DMS114 treated with DMSO at 0.1 percent for 48 hours (cell line): Measurements from ENCODE around the gene FAM98A.

ENCODE experiments used
- DNase-seq: peaks from one replicate; lab custom pipeline; 2025; ENCODE audit not compliant: unreplicated experiment; lab: John Stamatoyannopoulos, UW

FAM98A gene

DNA sequence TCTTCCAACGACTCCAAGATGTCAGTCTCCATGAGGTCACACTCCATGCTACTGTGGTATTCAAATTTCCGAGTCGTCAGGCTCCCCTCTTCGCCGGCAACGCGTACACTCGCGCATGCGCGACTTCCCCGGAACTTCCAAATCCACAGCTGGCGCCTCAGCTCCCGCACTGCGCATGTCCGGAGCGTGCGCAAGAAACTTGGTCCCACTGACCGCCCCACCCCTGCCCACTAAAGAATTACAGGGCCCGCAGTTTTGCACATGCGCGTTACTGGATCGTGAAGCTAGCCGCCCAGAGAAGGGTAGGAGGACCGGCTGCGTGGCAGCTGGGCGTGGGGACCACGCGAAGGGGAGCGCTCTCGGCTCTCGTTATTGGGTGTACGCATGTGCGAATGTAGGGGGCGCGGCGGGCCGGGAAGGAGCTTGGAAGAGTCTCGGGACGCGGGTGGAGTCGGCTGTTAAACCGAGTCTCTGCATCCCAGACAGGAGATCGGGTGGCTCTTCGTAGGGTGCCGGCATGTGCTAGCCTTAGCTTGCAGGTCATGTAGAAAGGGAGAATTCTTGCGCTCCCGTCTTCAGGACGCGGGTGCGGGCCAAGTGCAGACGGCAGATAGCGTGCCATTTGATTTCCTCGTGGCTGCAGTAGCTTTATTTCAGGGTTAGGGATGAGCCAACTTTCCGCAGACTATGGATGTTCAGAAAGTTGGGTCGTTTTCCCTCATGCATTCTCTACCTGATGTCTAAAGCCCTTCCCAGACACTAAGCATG, at the start of gene FAM98A:
Gene FAM98A, minus strand, starts transcription at position 125 of the 768 bp plus-strand sequence. Its CDS starts 78 bp downstream, at position 47.
- peak; percentile 95 for DNase-seq

DNA sequence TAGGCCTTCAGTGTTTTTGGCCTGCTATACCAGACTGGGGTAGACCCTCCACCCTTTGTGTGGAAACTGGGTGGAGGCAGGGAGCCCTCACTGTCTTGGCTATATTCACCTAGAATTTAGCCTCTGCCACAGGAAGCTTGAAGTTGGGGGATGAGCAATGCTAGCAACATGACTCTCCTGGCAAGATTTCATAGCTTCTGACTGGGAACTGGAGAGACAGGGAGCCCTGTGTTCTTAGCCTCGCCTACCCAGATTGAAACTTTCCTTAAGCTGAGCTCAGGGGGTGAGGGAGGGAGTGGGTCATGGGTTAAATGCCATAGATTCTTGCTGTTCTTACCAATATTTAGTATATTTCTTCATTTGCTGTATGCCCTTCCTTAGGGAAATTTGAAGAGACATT, 46.8 kb upstream of the FAM98A start:
- DNase-seq, result no peak

DNA sequence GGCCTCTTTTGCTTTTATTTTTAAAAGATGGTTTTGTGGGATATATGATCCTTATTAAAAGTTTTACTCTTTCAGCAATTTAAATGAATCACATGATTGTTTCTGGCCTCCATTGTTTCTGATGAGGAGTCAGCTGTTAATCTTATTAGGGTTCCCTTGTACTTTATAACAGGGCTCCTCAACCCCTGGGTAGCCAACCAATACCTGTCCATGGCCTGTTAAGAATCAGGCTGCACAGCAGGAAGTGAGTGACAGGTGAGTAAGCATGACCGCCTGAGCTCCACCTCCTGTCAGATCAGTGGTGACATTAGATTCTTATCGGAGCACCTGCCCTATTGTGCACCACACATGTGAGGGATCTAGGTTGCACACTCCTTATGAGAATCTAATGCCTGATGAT, 45.1 kb upstream of the FAM98A start:
- DNase-seq, result no peak

DNA sequence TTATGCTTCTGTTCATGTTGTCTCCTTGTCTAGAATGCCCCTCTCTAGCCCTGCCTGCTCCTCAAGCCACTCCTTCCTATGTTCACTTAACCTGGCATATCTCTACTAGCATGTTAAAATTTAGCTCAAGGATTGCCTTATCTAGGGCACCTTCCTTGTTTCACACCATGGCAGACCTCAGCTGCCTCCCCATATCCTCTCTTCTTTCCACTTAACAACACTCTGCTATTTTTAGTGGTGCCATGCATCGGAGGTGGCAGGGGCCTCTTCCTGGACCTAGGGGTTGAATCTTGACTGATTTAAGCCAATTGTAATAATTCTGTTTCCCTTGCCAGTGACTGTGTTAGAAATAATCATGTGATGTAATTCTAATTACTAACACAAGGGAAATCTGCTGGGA, 36.9 kb upstream of the FAM98A start:
- no peak for DNase-seq

DNA sequence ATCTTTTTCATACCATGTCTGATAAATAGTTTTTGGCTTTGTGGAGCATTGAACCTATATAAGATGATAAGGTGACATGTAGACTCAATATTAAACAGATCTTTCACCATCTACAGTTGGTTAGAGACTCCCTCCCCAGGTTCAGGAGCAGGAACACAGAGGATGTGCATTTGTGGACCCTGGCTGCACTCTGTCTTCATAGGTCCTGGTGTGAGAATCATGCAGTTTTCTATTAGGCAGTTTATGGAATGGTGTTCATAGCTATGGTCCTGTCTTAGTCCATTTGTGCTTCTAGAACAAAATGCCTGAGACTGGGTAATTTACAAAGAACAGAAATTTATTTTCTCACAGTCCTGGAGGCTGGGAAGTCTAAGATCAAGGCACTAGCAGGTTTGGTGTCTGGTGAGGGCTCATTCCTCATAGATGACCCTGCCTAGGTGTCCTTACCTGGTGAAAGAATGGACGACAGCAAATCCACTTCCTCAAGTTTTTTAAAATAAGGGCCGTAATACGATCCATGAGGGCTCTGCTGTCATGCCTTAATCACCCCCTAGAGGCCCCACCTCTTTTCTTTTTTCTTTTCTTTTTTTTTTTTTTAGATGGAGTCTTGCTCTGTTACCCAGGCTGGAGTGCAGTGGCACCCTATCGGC, 35.3 kb upstream of the FAM98A start:
- DNase-seq, result no peak

DNA sequence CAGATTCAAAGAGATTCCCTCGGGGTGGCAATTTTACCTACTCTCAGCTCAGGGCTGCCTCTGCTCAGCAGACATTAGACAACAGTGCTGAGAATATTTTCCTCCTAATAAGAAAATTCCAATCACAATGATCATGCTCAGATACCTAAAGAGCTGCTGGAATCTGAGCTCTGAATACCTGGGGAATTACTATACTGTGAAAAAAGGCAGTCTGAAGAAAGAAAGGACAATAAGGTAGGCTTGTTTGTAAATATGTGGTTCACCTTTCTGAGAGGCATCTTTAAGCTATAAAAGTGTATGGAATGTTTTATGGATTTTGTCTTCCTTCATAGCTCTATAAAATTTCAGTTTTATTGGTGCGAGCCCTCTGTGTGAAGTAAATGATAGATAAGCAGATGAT, 34.2 kb upstream of the FAM98A start:
- no peak for DNase-seq

DNA sequence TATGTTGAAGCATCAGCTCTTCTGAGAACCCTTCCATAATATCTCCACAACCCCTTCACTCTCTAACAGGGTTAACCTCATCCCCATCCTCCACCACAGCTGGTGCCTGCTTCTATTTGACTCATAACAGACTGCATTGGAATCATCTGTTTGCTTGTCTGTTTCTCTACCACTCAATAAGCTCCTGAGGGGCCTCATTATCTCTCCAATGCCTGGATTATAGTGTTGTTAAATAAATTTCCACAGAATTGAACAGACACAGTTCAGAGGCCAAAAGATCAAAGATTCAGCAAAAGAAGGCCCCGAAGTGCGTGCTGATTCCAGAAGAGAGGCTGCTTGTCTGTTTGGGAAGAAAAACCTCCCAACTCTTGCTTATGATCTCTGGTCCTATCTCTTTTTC, 33.7 kb upstream of the FAM98A start:
- DNase-seq, result no peak

DNA sequence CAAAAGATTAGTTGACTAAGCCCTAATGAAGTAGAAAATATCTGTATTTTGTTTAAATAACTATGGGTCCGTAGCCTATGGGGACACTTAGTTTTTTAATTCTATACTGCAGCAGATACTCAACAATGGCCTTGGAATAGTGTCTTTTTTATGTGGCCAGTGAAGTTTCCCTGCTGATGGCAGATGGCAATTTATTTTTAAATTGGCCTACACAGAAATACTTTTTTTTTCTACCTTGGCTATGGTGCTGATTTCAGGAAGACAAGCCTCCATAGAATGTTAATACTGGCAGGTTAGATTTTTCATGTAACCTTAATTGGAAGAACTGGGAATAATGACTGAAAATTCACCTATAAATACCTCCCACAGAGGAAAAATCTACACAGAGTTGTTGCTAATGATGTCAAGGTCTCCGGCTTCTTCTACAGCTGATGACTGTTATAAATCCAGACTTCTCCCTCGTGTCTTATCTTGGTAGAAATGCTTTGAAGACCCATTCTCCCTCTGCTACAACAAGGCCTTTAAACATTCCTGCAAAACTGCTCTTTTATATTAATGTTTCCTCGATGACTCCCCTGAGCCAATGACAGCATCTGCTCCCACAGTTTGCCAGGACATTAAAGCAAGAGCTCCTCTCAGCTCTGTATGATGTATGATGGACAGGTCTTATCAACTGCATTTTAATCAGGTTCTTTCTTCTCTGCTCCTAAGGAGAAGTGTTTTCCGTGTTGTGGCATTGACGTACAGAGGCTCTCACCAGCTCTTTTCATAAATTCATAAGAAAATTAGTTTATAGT, 29.1 kb upstream of the FAM98A start:
- DNase-seq, result no peak

DNA sequence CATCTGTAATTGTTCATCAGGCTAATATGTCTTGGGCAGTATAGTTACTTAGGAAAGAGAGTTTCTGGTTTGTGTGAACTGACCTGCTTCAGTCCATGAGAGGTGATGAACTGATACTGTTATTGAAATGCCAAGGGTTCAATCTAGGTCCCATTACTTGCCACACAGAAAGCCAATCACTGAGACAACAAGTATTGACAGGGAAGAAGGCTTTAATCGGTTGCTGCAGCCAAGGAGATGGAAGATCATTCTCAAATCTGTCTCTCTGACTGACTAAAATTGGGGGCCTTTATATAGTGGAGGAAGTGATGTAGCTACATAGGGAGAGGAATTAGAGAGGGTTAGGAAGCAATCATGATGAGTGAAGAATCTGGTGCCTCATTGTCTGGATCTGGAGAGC, 19.9 kb upstream of the FAM98A start:
- no peak for DNase-seq

DNA sequence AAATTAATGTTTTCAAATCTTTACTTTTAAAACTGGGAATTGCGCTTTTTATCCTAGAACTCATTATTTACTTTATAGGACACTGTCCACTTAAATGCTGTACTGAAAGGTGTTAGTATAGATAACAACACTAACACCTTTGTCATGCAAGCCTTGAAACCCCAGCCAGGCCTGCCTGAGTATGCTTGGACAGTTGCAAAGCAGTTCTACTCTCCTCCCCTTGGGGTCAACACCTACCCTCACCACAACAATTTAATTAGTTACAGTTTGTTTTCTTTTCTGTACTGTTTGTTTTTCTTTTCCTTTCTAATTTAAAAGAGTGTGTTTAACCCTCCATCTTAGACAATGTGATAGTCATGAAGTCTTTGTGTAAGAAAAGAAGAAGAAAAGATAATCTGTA, 18.9 kb upstream of the FAM98A start:
- no peak for DNase-seq

DNA sequence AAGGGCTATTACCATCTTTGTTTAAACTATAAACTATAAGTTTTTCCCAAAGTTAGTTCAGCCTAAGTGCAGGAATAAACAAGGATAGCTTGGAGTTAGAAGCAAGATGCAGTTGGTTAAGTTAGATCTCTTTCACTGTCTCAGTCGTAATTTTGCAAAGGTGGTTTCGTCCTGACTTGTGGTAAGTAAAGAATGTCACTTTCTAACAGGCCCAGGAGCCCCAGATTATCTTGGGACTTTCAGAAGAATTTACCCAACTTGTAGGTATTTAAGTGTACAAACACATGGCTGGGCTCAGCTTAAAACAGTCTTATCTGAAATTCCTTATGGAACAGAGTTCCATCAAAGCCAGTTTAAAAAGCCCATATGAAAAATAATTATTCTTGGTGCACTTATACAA, 18.3 kb upstream of the FAM98A start:
- DNase-seq, result no peak

DNA sequence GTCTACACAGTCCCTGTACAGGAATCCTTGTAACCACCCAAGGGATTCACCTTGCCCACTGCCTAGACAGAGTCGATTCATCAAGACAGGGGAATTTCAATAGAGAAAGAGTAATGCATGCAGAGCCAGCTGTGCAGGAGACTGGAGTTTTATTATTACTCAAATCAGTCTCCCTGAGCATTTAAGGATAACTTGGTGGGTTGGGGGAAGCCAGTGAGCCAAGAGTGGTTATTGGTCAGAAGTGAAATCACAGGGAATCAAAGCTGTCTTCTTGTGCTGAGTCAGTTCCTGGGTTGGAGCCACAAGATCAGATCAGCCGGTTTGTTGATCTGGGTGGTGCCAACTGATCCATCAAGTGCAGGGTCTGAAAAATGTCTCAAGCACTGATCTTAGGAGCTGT, 17.8 kb upstream of the FAM98A start:
- DNase-seq, result no peak

DNA sequence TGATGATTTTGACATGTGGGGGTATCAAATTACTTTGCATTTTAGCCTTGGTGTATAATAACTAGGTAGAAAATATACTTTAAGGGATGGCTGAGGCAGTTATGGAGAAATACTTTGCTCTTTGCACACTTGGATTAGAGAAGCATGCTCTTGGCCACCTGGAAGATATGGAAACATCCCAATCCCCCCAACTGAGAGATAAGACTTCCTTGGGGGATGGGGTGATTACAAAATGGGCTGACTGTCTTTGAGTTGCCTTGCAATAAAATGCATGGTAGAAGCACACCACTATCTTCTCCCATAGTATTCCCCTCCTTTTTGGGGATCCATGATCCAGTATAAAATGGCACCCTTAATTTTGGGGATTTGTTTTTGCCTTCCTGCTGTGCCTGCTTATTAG, 15.1 kb upstream of the FAM98A start:
- no peak for DNase-seq

DNA sequence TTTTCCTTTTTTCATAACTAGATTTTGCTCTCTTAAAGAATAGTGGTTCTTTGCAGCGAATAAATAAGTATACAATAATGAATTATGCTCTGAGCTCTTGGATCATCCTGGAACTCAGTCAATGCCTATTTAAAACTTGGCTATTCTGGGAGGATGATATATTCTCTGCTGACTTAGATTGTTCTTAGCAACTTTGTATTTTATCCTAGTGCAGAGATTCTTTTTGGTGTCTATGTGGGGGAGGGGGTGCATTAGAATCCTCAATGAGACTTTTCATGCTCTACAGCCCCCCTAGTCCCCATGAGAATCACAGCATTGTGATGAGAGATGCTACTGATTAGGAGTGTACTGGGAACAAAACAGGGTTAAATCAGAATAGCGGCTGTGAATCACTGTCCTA, 8.8 kb upstream of the FAM98A start:
- DNase-seq, result no peak

DNA sequence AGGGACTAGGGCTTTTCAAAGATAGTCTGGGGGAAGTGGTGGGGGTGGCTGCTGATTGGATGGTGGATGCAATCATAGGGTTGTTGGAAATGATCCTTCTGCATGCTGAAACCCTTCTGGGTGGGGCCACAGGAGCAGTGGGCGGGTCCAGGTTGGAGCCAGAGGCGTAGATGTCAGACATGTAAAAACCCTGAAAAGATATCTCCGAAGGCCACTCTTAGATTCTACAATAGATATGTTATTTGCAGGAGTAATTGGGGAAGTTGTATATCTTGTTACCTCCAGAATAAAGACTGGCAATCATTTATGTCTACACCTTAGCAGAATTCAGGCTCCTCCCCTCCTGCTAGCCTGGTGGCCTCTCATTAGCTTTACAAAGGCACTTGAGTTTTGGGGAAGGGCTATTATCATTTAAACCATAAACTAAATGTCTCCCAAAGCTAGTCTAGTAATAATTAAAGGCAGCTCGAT, 8.2 kb upstream of the FAM98A start:
- DNase-seq, result no peak

DNA sequence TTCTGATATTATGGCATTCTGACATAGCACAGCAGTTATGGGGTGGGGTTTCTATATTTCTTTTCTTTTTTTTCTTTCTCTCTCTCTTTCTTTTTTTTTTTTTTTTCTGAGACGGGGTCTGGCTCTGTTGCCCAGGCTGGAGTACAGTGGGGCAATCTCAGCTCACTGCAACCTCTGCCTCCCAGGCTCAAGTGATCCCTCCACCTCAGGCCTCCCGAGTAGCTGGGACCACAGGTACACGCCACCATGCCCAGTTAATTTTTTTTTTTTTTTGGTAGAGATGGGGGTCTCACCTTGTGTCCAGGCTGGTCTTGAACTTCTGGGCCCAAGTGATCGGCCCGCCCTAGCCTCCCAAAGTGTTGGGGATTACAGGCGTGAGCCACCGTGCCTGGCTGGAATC, 7.5 kb upstream of the FAM98A start:
- DNase-seq, result no peak

DNA sequence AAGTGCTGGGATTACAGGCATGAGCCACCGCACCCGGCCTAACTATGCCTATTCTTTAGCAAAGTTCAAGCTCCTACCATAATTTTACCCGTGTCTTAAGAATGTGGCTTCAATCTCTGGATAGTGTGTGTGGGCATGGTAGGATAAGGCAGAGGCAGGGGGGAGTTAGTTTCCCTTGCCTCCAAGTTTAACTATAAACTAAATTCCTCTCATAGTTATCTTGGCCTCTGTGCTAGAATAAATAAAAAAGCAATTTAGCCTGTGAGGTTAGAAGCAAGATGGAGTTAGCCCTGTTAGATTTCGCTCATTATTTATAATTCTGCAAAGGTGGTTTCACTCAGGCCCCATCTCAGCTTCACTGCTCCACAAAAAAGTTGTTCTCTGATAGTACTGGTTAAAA, 7.0 kb upstream of the FAM98A start:
- DNase-seq, result no peak

DNA sequence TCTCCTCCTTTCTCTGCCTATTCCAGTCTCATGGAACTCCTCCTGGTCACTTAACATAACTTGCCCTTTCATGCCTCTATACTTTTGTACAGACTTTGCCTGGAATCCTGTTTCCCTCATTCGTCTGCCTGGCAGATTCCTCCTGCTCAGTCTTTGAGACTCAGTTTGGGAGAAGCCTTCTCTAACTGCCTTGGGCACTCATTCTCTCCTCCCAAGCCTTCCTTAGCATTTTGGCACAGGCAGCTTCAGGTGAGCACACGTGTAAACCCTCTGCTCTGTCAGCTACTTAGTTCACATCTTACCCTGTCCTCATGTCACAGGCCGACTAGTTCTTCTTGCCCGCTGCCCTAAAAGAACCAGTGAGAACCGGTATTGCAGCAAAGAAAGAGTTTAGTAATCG, 6.0 kb upstream of the FAM98A start:
- DNase-seq, result no peak

DNA sequence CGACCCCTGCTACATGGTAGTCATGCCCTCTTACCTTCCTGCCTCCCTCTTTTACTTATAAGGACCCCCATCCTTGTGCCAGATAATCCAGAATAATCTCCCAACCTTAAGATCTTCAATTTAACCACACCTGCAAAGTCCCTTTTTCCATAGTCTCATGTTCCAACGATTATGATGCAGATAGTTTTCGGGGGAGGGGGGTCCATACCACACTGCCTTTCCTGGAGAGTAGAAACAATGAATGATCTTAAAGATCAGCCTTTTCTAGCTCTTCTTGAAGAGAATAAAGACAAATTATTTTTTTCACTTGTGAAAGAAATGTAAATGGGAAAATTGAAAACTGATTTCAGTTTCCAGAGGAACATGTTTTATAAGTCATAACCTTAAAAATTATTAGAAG, 4.3 kb upstream of the FAM98A start:
- no peak for DNase-seq

DNA sequence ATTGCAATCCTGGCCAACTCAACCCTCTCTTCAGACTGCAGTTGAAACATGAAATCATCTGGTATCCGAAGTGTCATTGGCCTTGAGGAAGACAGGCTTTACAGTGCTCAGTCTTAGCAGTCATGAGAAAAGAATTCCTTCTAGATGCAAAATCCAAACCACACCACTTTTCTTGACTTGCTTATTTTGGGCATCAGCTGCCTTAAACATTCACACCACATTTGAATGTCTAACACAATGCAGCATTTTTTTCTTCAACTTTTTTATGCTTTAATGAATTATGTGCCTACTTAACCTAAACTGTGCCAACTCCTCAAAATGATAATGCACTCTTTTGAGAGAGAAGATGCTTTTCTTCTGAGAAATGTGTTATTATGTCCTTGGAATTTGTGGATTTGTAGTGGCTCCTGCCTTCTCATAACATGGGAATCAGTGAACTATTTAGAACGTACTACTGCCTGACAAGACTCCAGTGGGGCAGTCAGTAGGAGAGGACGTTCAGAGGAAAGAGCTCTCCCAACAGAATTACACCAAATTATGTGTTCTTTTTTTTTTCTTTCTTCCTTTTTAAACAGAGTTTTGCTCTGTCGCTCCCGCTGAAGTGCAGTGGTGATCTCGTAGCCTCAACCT, 3.2 kb upstream of the FAM98A start:
- DNase-seq, result no peak

DNA sequence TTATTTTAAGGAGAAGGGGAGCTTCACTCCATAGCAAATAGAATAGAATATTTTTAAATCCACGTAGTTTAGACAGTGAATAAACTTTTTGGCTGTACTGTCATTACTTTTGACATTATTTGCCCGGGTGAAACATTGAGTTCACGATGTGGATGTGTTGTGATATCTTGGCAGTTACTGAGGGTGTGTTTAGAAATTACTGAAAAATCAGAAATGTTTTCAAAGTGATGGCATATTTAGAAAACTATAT, 769 bp upstream of the FAM98A start:
- no peak for DNase-seq
